ENCODE results near the gene DYNC2LI1.
A peak's percentile ranks its signal among the peaks of the same experiment; 100 is the strongest.

The DYNC2LI1 gene

GRCh38 chr2:43819491-43820163, 45.8 kb downstream of the DYNC2LI1 start:
- no peak for DNase-seq

DNA sequence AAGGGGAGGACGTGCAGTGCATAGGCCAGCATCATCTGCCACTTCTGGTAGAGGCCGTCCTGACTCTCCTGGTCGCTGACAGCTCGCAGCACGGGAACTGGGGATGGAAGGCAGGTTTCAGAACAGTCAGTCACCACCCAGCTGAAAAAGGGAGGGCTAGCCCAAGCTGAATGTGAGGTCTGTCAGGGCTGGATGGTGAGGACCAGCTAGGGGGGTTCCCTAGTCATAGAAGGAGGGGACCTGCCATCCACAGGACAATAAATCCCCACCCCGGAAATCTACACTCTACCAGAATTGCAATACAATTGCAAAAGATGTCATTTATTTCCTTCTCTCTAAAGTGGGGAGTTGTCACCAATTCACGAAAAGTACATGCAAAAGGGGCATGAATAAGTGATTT, 49.0 kb downstream of the DYNC2LI1 start:
- DNase-seq = no peak

GRCh38 chr2:43823751-43824150, 49.9 kb downstream of the DYNC2LI1 start:
- no peak for DNase-seq

- no peak for DNase-seq
Observed at GRCh38 chr2:43824512-43824911, 50.7 kb downstream of the DYNC2LI1 start.

DNA sequence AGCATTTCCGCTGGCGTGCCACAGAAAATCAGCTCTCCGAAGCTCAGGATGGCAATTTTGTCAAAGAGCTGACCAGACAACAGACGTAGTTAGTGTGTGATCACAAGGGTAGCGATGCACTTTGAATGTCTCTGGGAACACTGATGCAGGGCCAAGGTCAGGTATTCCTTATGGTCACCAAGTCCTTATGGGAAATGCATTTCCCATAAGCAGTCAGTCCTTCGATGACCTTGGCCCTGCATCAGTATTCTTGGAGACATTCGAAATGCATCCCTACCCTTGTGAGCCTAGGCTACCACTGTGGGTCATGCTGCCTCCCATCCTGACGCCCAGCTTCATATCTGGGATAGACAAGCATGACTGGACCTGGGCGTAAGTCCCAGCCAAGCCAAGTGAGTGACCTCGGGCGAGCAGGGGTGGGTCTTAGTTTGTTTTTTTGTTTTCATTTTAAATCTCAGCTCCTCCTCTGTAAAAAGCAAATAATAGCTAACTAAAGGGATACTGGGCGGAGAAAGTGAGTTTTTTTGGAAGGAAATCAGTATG, 51.2 kb downstream of the DYNC2LI1 start:
- no peak for DNase-seq

- no peak for DNase-seq
Observed at GRCh38 chr2:43825841-43826240, 52.0 kb downstream of the DYNC2LI1 start.

DNA sequence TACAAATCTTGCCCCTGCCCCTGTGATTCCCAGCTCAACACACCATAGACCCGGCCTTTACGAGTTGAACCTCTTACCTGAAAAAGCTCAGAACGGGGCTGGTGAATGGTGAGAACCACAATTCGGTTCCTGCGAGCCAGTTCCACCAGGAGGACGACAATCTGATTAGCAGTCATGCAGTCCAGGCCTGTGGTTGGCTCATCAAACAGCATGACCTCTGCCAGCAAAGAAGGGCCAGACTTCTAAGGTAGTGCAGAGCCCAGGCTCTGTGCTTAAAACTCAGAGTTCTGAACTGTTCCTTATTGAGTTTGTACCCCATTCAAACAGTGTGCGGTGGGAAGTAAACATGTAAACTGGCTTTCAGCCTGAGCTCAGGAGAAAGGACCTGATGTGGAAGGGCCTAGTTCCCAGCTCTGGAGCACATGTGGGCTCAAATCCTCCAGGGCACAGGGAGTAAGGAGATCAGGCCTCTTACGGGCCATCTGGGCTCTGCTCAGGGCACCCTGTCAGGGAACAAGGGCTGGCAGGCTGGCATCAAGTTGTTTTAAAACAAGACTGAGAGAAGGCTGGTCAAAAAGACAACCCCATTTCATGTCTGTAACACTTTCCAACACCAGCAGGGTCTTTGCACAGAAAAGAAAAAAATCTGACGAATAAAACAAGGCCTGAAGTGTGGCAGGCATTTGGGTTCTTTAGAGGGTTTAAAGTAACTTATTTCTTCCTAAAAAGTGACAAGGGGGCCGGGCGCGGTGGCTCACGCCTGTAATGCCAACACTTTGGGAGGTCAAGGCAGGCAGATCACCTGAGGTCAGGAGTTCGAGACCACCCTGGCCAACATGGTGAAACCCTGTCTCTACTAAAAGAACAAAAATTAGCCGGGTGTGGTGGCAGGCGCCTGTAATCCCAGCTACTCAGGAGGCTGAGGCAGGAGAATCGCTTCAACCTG, 52.7 kb downstream of the DYNC2LI1 start:
- DNase-seq = no peak

DNA sequence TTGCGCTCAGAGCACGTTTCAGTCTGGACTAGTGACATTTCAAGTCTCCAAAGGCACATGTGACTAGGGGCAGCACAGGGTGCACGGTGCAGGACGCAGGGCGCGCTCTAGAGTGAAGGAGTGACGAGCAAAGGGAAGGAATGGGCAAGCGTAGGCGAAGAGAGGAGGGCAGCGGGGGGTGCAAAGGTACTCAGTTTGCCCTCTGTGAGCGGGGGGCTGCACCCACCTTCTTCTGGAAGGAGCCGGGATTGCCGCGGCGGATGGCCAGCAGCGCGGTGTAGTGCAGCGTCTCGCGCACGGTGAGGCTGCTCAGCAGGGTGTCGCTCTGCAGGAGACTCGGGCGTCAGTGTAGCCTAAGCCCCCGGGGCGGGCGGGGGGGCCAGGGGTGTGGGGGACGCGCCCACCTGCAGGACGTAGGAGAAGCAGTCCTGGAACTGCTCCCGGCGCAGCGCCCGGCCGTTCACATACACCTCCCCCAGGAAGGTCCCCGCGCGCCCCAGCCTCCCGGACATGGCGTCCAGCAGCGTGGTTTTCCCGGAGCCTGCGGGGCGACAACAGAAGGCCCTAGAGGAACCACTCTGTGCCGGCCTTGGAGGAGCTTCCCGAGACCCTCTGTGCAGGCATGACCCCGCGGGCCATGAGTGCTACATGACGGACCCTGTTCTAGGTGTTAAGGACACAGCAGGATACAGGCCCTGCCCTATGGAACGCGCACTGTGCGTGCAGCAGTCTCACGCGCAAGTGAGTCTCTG, 57.9 kb downstream of the DYNC2LI1 start:
- no peak for DNase-seq

DNA sequence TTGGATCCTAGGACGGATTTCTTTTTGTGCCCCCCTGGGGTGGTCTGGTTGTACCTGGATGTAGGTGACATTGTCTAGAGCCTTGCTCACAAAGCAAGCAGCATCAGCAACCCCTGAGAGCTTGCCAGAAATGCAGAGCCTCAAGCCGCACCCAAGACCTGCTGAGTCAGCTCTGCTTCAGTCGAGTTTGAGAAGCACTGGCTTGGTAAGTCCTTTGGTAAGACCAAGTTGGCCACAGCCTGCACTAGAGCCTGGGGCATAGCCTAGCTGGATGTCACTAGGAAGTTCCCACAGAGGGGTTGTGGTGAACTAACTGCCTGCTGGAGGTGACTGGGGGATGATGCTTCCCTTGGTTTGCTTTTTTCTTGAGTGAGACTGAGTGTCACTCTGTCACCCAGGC, 58.6 kb downstream of the DYNC2LI1 start:
- DNase-seq = no peak

- no peak for DNase-seq
Observed at GRCh38 chr2:43837033-43837432, 63.2 kb downstream of the DYNC2LI1 start.

- no peak for DNase-seq
Observed at GRCh38 chr2:43837831-43838559, 64.2 kb downstream of the DYNC2LI1 start.

DNA sequence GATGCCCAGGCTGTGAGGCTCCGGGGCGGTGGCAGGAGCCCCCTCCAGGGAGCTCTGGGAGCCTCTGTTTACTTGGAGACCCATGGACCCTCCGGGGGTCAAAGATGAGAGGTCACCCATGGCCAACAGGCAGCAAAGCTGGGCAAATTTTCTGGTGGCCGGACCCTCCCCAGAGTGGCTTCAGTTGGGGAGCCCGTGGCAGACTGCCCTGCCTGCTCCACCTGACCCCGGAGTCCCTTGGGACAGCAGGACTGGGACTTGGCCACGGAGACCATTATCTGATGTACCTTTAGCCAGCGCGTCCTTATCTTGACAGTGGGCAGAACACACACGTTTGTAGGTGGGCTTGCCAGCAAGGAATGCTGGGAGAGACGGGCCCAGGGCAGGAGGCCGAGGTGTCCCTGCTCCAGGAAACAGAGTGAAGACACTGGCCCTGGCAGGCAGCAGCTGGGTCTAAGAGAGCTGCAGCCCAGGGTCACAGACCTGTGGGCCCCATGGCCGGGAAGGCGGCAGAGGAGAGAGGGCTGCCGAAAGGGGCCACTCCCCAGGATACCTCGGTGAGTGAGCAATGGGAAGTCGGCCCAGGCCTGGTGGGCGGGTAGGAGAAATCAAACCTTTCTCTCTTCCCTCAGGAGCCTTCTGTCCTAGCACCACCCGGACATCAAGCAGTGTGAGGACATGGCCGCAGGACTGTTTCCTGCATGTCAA, 64.9 kb downstream of the DYNC2LI1 start, which contains the start of the genes ABCG5 and ABCG8:
ABCG5 (minus strand) TSS at position 280 of the 708 bp plus-strand sequence; CDS start at position 120, 160 bp downstream.
ABCG8 (plus strand) TSS at position 412 of the 708 bp plus-strand sequence; CDS start at position 495, 83 bp downstream.
- DNase-seq = no peak

DNA sequence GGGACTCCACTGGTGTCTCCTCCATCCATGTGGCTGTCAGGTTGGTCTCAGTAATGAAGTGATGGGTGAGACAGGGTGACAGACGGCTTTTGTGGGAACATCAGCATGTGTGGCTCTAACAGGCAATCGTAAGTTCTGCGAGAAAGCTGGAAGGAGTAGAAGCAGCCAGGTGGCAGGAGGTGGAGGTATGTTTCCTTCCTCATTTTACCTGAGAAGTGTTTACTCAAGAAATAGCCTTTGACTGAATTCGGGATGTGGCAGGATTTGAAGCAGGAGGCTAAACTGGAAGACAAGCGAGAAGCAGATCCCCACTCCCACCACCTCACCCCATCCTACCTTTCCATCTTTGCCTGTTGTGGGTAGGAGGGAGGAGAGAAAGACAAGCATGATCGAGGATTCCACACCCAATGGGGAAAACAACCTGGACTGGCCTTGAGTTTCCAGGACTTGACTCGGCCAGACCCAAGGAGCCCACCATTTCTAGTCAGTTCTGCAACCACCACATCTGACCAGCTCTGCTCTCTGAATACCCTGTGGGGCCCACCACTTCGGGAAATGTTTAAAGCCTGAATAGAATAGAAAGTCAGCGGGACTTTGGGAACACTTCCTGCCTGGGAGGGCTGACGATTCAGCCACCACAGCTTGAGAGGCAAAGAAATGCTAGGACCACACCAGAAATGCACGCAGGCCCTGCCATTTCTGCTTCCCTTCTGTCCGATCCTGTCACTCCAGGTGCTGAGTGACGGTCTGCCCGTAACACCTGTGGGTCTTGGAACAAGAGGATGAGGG, 66.1 kb downstream of the DYNC2LI1 start:
- no peak for DNase-seq

- DNase-seq = peak; percentile 39
Observed at GRCh38 chr2:43840965-43841364, 67.1 kb downstream of the DYNC2LI1 start.

DNA sequence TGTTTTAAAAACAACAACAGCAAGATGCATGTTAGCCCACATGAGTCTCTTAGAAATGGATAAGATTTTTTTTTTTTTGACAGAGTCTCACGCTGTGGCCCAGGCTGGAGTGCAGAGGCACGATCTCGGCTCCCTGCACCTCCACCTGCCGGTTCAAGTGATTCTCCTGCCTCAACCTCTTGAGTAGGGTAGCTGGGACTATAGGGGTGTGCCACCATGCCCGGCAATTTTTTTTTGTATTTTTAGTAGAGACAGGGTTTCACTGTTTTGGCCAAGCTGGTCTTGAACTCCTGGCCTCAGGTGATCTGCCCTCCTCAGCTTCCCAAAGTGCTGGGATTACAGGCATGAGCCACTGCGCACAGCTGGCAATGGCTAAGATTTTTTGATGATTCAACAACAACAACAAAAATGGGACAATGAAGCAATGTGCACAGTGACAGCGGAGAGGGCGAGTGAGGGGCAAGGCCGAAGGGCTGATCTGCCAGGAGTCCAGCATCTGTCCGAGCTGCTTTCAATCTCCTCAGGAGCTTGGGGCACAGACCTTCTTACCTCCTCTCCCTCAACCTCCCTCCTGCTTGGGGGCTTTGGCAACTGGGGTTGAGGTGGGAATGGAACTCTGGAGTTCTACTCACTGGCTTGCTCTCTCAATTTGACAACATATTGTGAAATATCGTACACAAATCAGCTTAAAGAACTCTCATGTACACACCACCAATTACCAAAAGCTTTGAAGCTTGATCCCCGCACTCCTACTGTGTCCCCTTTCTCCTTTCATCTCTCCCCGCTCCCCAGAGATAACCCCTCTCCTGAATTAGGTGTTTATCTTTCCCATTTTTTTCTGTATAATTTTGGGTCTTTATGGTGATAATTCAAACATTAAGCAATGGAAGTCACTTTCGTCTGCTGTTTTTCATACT, 68.4 kb downstream of the DYNC2LI1 start:
- DNase-seq = no peak

DNA sequence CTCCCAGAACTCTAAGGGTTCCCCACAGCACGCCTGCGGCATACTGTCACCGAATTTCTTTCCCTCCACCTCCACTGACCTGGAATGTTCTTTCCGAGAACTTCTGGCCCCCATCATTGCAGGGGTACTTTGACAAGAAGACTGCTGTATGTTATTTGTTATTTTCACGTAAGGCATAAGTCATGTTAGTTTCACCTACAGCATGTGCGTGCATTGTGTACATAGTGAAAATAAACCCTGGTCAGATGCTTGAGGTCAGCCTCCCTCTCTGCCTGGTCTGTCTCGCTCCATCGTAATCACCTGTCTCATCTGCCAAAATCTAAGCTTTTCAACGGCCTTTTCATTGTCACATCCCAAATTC, 69.0 kb downstream of the DYNC2LI1 start:
- no peak for DNase-seq

GRCh38 chr2:43845181-43845580, 71.3 kb downstream of the DYNC2LI1 start:
- no peak for DNase-seq

- no peak for DNase-seq
Observed at GRCh38 chr2:43846140-43846793, 72.4 kb downstream of the DYNC2LI1 start.

- no peak for DNase-seq
Observed at GRCh38 chr2:43848214-43848613, 74.4 kb downstream of the DYNC2LI1 start.

All from EL (cell line).